ENCODE measurements around the gene GNAI3.

DNA sequence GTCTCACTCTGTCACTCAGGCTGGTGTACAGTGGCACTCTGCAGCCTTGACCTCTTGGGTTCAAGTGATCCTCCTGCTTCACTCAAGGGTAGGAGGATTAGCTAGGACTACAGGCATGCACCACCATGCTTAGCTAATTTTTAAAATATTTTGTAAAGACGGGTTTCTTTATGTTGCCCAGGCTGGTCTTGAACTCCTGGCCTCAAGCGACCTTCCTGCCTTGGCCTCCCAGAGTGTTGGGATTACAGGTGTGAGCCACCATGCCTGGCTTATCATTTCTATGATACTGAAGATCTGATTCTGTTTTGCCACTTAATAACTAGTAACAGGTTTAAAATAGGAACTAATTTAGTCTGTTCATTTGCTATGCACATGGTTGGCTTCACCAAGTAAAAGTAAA lies 33.6 kb downstream of the GNAI3 start:
- TF ChIP-seq POLR2A (IDR thresholded peaks at IDR 0.05; ENCODE audit: low read length) (no peak), GATA1 (IDR thresholded peaks at IDR 0.05; ENCODE audit: low read depth, low read length) (no peak)
